ENCODE measurements around the gene PTPRD. TPM values are rescaled to one million over a fixed set of nuclear protein-coding genes. Genes with fewer than 3 reads are reported as not detected.

The PTPRD gene
- total RNA-seq, 4 donors from 2014 or later = 0.78 to 11.7 (median 1.6) TPM

DNA sequence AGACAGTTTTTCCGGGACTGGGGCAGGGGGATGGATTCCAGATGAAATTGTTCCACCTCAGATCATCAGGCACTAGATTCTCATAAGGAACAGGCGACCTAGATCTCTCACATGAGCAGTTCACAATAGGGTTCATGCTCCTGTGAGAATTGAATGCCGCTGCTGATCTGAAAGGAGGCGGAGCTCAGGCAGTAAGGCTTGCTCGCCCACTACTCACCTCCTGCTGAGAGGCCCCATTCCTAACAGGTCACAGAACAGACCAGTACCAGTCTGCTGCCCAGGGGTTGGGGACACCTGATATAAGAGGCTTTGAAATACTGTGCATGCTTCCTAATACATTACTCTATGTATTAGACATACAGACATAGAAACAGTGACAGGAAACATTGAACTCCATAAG is 41.1 kb downstream of the PTPRD start:
- ATAC-seq (no peak), DNase-seq (no peak)
- H3K4me1 ChIP-seq = no peaks in the 10 kb centered on the region
- no peak overlapping the region for H3K4me3 ChIP-seq
- H3K36me3 ChIP-seq = no peaks in the 10 kb centered on the region
- H3K27me3 ChIP-seq = no peaks in the 10 kb centered on the region
- H3K27ac ChIP-seq = no peak overlapping the region
- no peaks in the 10 kb centered on the region for H3K9me3 ChIP-seq
- no peak for TF ChIP-seq POLR2A (IDR thresholded peaks at IDR 0.05)
- TF ChIP-seq, protein P1, sequence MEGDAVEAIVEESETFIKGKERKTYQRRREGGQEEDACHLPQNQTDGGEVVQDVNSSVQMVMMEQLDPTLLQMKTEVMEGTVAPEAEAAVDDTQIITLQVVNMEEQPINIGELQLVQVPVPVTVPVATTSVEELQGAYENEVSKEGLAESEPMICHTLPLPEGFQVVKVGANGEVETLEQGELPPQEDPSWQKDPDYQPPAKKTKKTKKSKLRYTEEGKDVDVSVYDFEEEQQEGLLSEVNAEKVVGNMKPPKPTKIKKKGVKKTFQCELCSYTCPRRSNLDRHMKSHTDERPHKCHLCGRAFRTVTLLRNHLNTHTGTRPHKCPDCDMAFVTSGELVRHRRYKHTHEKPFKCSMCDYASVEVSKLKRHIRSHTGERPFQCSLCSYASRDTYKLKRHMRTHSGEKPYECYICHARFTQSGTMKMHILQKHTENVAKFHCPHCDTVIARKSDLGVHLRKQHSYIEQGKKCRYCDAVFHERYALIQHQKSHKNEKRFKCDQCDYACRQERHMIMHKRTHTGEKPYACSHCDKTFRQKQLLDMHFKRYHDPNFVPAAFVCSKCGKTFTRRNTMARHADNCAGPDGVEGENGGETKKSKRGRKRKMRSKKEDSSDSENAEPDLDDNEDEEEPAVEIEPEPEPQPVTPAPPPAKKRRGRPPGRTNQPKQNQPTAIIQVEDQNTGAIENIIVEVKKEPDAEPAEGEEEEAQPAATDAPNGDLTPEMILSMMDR (IDR thresholded peaks at IDR 0.05 in 4 of 5, conservative IDR thresholded peaks at IDR 0.05 in 1 of 5) = no peak
- intact Hi-C loops (cut with DNase I; ENCODE audit: low total_unique reads) (no loop called here), in situ Hi-C loops (cut with MboI; ENCODE audit: low sequenced_read_pairs in 4 of 4) (no loop called here)

- no peak for ATAC-seq
- Histone ChIP-seq H3K27ac (no peak overlapping the region), H3K36me3 (no peaks in the 10 kb centered on the region), H3K4me3 (no peak overlapping the region), H3K9me3 (no peaks in the 10 kb centered on the region), H3K27me3 (no peaks in the 10 kb centered on the region), H3K4me1 (no peaks in the 10 kb centered on the region)
- TF ChIP-seq, protein P1 (IDR thresholded peaks at IDR 0.05 in 4 of 5, conservative IDR thresholded peaks at IDR 0.05 in 1 of 5) = no peak
- no peak for TF ChIP-seq POLR2A (IDR thresholded peaks at IDR 0.05)
- intact Hi-C loops (cut with DNase I; ENCODE audit: low total_unique reads) = no loop called here
- DNase-seq = no peak
- in situ Hi-C loops (cut with MboI; ENCODE audit: low sequenced_read_pairs in 4 of 4) = no loop called here
Measured at GRCh38 chr9:10566848-10567247, 46.0 kb downstream of the PTPRD start.

- no peak for DNase-seq
- H3K9me3 ChIP-seq = no peaks in the 10 kb centered on the region
- no peak overlapping the region for H3K4me3 ChIP-seq
- H3K27ac ChIP-seq = no peak overlapping the region
- no peaks in the 10 kb centered on the region for H3K36me3 ChIP-seq
- intact Hi-C loops (cut with DNase I; ENCODE audit: low total_unique reads) = no loop called here
- in situ Hi-C loops (cut with MboI; ENCODE audit: low sequenced_read_pairs in 4 of 4) = no loop called here
- TF ChIP-seq, protein P1 (IDR thresholded peaks at IDR 0.05 in 4 of 5, conservative IDR thresholded peaks at IDR 0.05 in 1 of 5) = no peak
- TF ChIP-seq POLR2A (IDR thresholded peaks at IDR 0.05) = no peak
- no peak for ATAC-seq
- no peaks in the 10 kb centered on the region for H3K27me3 ChIP-seq
- H3K4me1 ChIP-seq = no peaks in the 10 kb centered on the region
Measured at GRCh38 chr9:10562581-10563343, 50.0 kb downstream of the PTPRD start.

- H3K36me3 ChIP-seq = no peaks in the 10 kb centered on the region
- DNase-seq = no peak
- H3K27ac ChIP-seq = no peak overlapping the region
- intact Hi-C loops (cut with DNase I; ENCODE audit: low total_unique reads) = no loop called here
- no peaks in the 10 kb centered on the region for H3K4me1 ChIP-seq
- no peak for TF ChIP-seq POLR2A (IDR thresholded peaks at IDR 0.05)
- H3K4me3 ChIP-seq = no peak overlapping the region
- no peaks in the 10 kb centered on the region for H3K27me3 ChIP-seq
- H3K9me3 ChIP-seq = no peaks in the 10 kb centered on the region
- in situ Hi-C loops (cut with MboI; ENCODE audit: low sequenced_read_pairs in 4 of 4) = no loop called here
- ATAC-seq = no peak
Measured at GRCh38 chr9:10548348-10548747, 64.5 kb downstream of the PTPRD start.

DNA sequence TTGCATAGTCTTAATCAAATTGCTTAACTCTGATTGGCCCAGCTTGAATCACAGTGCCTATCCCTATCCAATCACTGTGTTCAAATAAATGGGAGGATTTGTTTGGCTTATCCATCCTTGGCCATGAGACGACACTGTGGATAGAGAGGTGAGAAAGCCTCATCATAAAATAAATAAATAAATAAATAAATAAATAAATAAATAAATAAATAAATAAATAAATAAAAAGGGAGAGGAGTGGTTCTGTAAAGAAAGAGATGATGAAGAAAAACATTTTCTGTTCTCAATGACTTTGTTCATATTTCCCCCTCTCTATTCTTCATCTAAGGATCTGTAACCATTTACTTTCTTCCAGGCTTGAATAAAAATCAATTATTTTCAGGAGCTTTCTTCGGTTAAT is 74.7 kb downstream of the PTPRD start:
- TF ChIP-seq, protein P1 (IDR thresholded peaks at IDR 0.05 in 4 of 5, conservative IDR thresholded peaks at IDR 0.05 in 1 of 5) = no peak
- no peak for TF ChIP-seq POLR2A (IDR thresholded peaks at IDR 0.05)
- H3K27ac ChIP-seq = no peak overlapping the region
- intact Hi-C loops (cut with DNase I; ENCODE audit: low total_unique reads) (no loop called here), in situ Hi-C loops (cut with MboI; ENCODE audit: low sequenced_read_pairs in 4 of 4) (no loop called here)
- H3K4me3 ChIP-seq = no peak overlapping the region
- DNase-seq (no peak), ATAC-seq (no peak)
- H3K27me3 ChIP-seq = no peaks in the 10 kb centered on the region
- no peaks in the 10 kb centered on the region for H3K36me3 ChIP-seq
- no peaks in the 10 kb centered on the region for H3K4me1 ChIP-seq
- H3K9me3 ChIP-seq = no peaks in the 10 kb centered on the region
